Keratinocyte (primary cell): ENCODE data around the gene FOXP4. TPM values are rescaled to one million over a fixed set of nuclear protein-coding genes. Genes with fewer than 3 reads are reported as not detected.

Experiments
- DNase-seq: peaks from one replicate; pipeline ENCODE4 v3.0.0-alpha.2; 2011; ENCODE audit warnings: low read depth, missing footprints, low spot score
- FAIRE-seq: peaks from 2 replicates; lab custom pipeline; 2011; peaks lifted over from hg19 to GRCh38; lab: Jason Lieb, UNC
- H2AFZ ChIP-seq: 2 replicates; pipeline ENCODE4 v1.6.0; 2012; ENCODE audit warnings: low read length, control low read depth, inconsistent platforms; ENCODE audit not compliant: control insufficient read depth
- H3K27ac ChIP-seq: 2 replicates; pipeline ENCODE4 v1.5.1; 2011; ENCODE audit warnings: low read length; ENCODE audit not compliant: control insufficient read depth, insufficient read depth
- H3K27me3 ChIP-seq: 3 replicates; pipeline ENCODE4 v1.6.0; 2011; ENCODE audit warnings: low read length; ENCODE audit not compliant: control insufficient read depth, insufficient read depth; ENCODE audit errors: extremely low read depth
- H3K36me3 ChIP-seq, 2 experiments: 2 replicates in 1 of 2; 3 replicates in 1 of 2; pipeline ENCODE4 v1.5.1; 2011; ENCODE audit warnings: low read length in 2 of 2, mild to moderate bottlenecking in 1 of 2; ENCODE audit not compliant: control insufficient read depth in 2 of 2, insufficient read depth in 2 of 2; ENCODE audit errors: extremely low read depth in 1 of 2
- H3K4me1 ChIP-seq: 3 replicates; pipeline ENCODE4 v1.5.1; 2011; ENCODE audit warnings: low read length; ENCODE audit not compliant: control insufficient read depth, insufficient read depth; ENCODE audit errors: extremely low read depth
- H3K4me2 ChIP-seq: 3 replicates; pipeline ENCODE4 v1.6.0; 2011; ENCODE audit warnings: low read depth, low read length; ENCODE audit not compliant: control insufficient read depth, insufficient read depth; ENCODE audit errors: extremely low read depth
- H3K4me3 ChIP-seq, 3 experiments: fragments of 200-600 bp in 1 of 3; sonication (generic) in 1 of 3; 2 replicates in 2 of 3; 3 replicates in 1 of 3; pipeline ENCODE4 v1.5.1; 2011 to 2016; ENCODE audit warnings: low read length in 3 of 3, mild to moderate bottlenecking in 3 of 3, control low read depth in 2 of 3, inconsistent platforms in 1 of 3, low read depth in 1 of 3, mixed read lengths in 1 of 3, mixed run types in 1 of 3, moderate library complexity in 1 of 3; ENCODE audit not compliant: control insufficient read depth in 2 of 3, insufficient read depth in 2 of 3; ENCODE audit errors: extremely low read depth in 1 of 3
- H3K79me2 ChIP-seq: 2 replicates; pipeline ENCODE4 v1.6.0; 2012; ENCODE audit warnings: low read length; ENCODE audit not compliant: control insufficient read depth, insufficient read depth
- H3K9ac ChIP-seq: 3 replicates; pipeline ENCODE4 v1.6.0; 2011; ENCODE audit warnings: low read length; ENCODE audit not compliant: control insufficient read depth, insufficient read depth; ENCODE audit errors: extremely low read depth
- H3K9me1 ChIP-seq: 3 replicates; pipeline ENCODE4 v1.6.0; 2011; ENCODE audit warnings: low read length; ENCODE audit not compliant: control insufficient read depth, insufficient read depth; ENCODE audit errors: extremely low read depth
- H3K9me3 ChIP-seq: 2 replicates; pipeline ENCODE4 v1.5.1; 2012; ENCODE audit warnings: low read depth, low read length; ENCODE audit not compliant: control insufficient read depth
- H4K20me1 ChIP-seq: 3 replicates; pipeline ENCODE4 v1.6.0; 2011; ENCODE audit warnings: low read length; ENCODE audit not compliant: control insufficient read depth, insufficient read depth; ENCODE audit errors: extremely low read depth
- CTCF ChIP-seq, 3 experiments: IDR thresholded peaks in 1 of 3; conservative IDR thresholded peaks in 1 of 3; optimal IDR thresholded peaks in 1 of 3; 2 replicates in 2 of 3; 3 replicates in 1 of 3; pipeline versions ENCODE3 to v1.5.1; 2011; ENCODE audit warnings: low read length in 3 of 3, mild to moderate bottlenecking in 3 of 3, moderate library complexity in 2 of 3, control low read depth in 1 of 3, inconsistent platforms in 1 of 3; ENCODE audit not compliant: insufficient read depth in 2 of 3; ENCODE audit errors: extremely low read depth in 1 of 3
- EZH2 ChIP-seq: IDR thresholded peaks from one replicate; pipeline ENCODE4 v1.6.1; 2012; ENCODE audit warnings: inconsistent platforms, mild to moderate bottlenecking, low read length, moderate library complexity
- dilution Hi-C: fragments of 300-500 bp; cut with MboI; formaldehyde crosslinking; loops from one replicate; pipeline ENCODE4 v1.7.0; 2020; ENCODE audit warnings: low sequenced_read_pairs; ENCODE audit not compliant: extremely low pct_ligation_motif_present
- polyA plus RNA-seq, 5 experiments: library from polyadenylated mRNA; depleted of rRNA in 3 of 5; stranded (reverse) in 3 of 5; stranded (forward) in 1 of 5; unstranded in 1 of 5; fragments of >200 nt; gene quantifications; 1 replicate in 1 of 5; 2 replicates in 3 of 5; 3 replicates in 1 of 5; pipeline versions ENCODE4 v1.2.1 to v1.2.3, GENCODE V29; 2011 to 2012; ENCODE audit warnings: missing spikeins in 2 of 5, low read depth in 1 of 5, low replicate concordance in 1 of 5

The FOXP4 gene
- polyA plus RNA-seq, 1 donor (not counting 4 experiments of a cell fraction or from before 2014, with no cell fraction given) = 1.1 TPM

GRCh38 chr6:41575598-41575997 is 29.4 kb downstream of the FOXP4 start:
- H3K9me1 ChIP-seq = peaks cover 5% of the 10 kb centered on the region
- H3K27me3 ChIP-seq = no peaks in the 10 kb centered on the region
- no peaks in the 10 kb centered on the region for H3K79me2 ChIP-seq
- dilution Hi-C loops = no loop called here
- no peak overlapping the region for H3K9ac ChIP-seq
- DNase-seq = no peak
- H3K4me1 ChIP-seq = peaks cover 14% of the 10 kb centered on the region
- no peak overlapping the region for H2AFZ ChIP-seq
- H3K9me3 ChIP-seq = no peaks in the 10 kb centered on the region
- no peak overlapping the region for H3K4me2 ChIP-seq
- no peak for FAIRE-seq
- H4K20me1 ChIP-seq = no peaks in the 10 kb centered on the region
- H3K36me3 ChIP-seq = peaks cover 3 to 8% of the 10 kb centered on the region in 2 experiments
- no peak for TF ChIP-seq EZH2
- no peak for TF ChIP-seq CTCF (optimal IDR thresholded peaks at IDR 0.05 in 1 of 3, IDR thresholded peaks at IDR 0.05 in 1 of 3, conservative IDR thresholded peaks at IDR 0.05 in 1 of 3; ENCODE audit: extremely low read depth in 1 of 3, insufficient read depth in 2 of 3, low read length in 3 of 3)
- H3K4me3 ChIP-seq = no peak overlapping the region
- no peak overlapping the region for H3K27ac ChIP-seq

DNA sequence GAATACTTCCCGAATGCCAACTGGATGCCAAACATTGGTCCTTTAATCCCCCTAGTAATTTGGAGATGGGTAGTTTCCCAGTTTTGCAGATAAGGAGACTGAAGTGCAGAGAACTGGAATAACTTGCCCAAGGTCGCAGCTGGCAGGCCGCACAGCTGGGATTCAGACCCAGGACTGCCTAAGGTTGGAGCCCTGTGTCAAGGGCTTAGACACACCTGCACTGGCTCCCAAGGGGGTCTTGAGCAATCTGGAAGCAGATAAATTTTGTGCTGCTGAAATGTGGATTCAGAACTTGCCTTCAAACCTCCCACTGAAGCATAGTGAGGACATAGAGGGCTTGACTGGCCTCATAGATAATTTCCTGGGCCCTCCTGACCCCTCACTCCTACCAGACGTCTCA is 30.5 kb downstream of the FOXP4 start:
- no peak overlapping the region for H3K4me3 ChIP-seq
- FAIRE-seq (no peak), DNase-seq (no peak)
- no peaks in the 10 kb centered on the region for H4K20me1 ChIP-seq
- no peak overlapping the region for H3K4me2 ChIP-seq
- peaks cover 24% of the 10 kb centered on the region for H3K4me1 ChIP-seq
- no peaks in the 10 kb centered on the region for H3K27me3 ChIP-seq
- no peaks in the 10 kb centered on the region for H3K79me2 ChIP-seq
- TF ChIP-seq CTCF (optimal IDR thresholded peaks at IDR 0.05 in 1 of 3, IDR thresholded peaks at IDR 0.05 in 1 of 3, conservative IDR thresholded peaks at IDR 0.05 in 1 of 3; ENCODE audit: extremely low read depth in 1 of 3, insufficient read depth in 2 of 3, low read length in 3 of 3) (no peak), EZH2 (no peak)
- H3K36me3 ChIP-seq = peaks cover 0 to 8% of the 10 kb centered on the region in 2 experiments
- dilution Hi-C loops = no loop called here
- peaks cover 8% of the 10 kb centered on the region for H3K9me1 ChIP-seq
- H3K9ac ChIP-seq = no peak overlapping the region
- no peak overlapping the region for H2AFZ ChIP-seq
- H3K27ac ChIP-seq = no peak overlapping the region
- H3K9me3 ChIP-seq = no peaks in the 10 kb centered on the region
